Small intestine (tissue), 7 donors: ENCODE data around the gene PAOX. TPM values are rescaled to one million over a fixed set of nuclear protein-coding genes. Genes with fewer than 3 reads are reported as not detected.
A peak's percentile ranks its signal among the peaks of the same experiment; 100 is the strongest.
"Not testable (repeated sequence)": the region's sequence is repeated elsewhere in the genome, so short reads cannot be mapped to it uniquely, and the experiment has no call there.

ENCODE experiments used
- DNase-seq, 2 donors: peaks; one replicate each; pipeline versions ENCODE4 v3.0.0 to v3.0.0-alpha.2; 2013
- FAIRE-seq: peaks from 2 replicates; lab custom pipeline; 2012; peaks lifted over from hg19 to GRCh38; lab: Jason Lieb, UNC
- H3K27ac ChIP-seq, 3 donors: one replicate each; pipeline ENCODE4 v1.5.1; 2013; ENCODE audit warnings: low read length in 2 of 3, mild to moderate bottlenecking in 2 of 3, control low read depth in 1 of 3, inconsistent platforms in 1 of 3, low read depth in 1 of 3, moderate library complexity in 1 of 3
- H3K27me3 ChIP-seq, 3 donors: one replicate each; pipeline ENCODE4 v1.6.1; 2013; ENCODE audit warnings: low read length in 3 of 3, inconsistent platforms in 1 of 3; ENCODE audit not compliant: control insufficient read depth in 3 of 3, insufficient read depth in 3 of 3
- H3K36me3 ChIP-seq, 3 donors: one replicate each; pipeline ENCODE4 v1.6.1; 2013; ENCODE audit warnings: low read length in 3 of 3, inconsistent platforms in 1 of 3, low read depth in 1 of 3, mild to moderate bottlenecking in 1 of 3, moderate library complexity in 1 of 3; ENCODE audit not compliant: control insufficient read depth in 3 of 3, insufficient read depth in 2 of 3
- H3K4me1 ChIP-seq, 3 donors: one replicate each; pipeline ENCODE4 v1.6.1; 2013; ENCODE audit warnings: low read length in 2 of 3, inconsistent platforms in 1 of 3, low read depth in 1 of 3, mild to moderate bottlenecking in 1 of 3, moderate library complexity in 1 of 3; ENCODE audit not compliant: control insufficient read depth in 3 of 3, insufficient read depth in 2 of 3
- H3K4me3 ChIP-seq, 3 donors: one replicate each; pipeline ENCODE4 v1.5.1; 2013; ENCODE audit warnings: low read length in 3 of 3, control low read depth in 1 of 3, inconsistent platforms in 1 of 3, low read depth in 1 of 3, mild to moderate bottlenecking in 1 of 3, moderate library complexity in 1 of 3
- H3K9me3 ChIP-seq, 2 donors: one replicate each; pipeline ENCODE4 v1.6.1; 2013; ENCODE audit warnings: low read depth in 1 of 2, low read length in 1 of 2; ENCODE audit not compliant: control insufficient read depth in 2 of 2, insufficient read depth in 1 of 2
- WGBS, 3 donors: extraction: QIAGEN DNeasy Blood & Tissue Kit; methylation state at CpG; one replicate each; pipeline ENCODE4 v1.1.7; 2013; 5-methylcytosine and 5-hydroxymethylcytosine counted together
- polyA plus RNA-seq, 4 donors: library from polyadenylated mRNA; stranded (reverse) in 3 of 4; unstranded in 1 of 4; fragments of 200-250 nt in 3 of 4; fragments of 120-200 nt in 1 of 4; gene quantifications; one replicate each; pipeline versions ENCODE4 v1.2.1 to v1.2.3, GENCODE V29; 2013
- donor health status: healthy with polysubstance abuse.
- donor health status: control.
- donor health status: control.
- donor health status: Bipolar disorder and iron deficiency.
- donor health status: healthy.

Gene PAOX
- polyA plus RNA-seq, 4 donors = 7.9 to 40.8 (median 11.4) TPM

DNA sequence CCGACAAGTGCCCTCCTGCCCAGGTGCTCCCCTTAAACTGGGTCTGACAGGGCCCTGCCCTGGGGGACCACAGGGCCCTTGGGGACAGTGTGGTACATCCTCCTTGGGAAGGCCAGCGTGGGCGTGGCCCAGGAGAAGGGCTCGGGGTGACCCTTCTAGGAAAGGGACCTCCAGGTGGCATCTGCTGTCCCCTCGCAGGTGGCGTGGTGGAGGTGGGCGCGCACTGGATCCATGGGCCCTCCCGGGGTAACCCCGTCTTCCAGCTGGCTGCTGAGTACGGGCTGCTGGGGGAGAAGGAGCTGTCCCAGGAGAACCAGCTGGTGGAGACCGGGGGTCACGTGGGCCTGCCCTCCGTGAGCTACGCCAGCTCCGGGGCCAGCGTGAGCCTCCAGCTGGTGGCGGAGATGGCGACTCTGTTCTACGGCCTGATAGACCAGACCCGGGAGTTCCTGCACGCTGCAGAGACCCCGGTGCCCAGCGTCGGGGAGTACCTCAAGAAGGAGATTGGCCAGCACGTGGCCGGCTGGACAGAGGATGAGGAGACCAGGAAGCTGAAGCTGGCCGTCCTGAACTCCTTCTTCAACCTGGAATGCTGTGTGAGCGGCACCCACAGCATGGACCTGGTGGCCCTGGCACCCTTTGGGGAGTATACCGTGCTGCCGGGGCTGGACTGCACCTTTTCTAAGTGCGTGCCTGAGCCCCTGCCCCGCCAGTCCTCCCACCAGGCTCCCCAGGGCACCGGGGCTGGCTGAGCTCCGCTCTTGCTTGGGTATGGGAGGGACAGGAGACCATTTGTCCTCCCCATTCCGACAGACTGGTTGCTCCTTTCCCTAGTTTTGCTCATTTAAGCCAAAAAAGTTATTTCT, 972 bp downstream of the PAOX start:
- 89 to 92% (median 92%) methylated on average over 34 to 36 of the region's 36 CpGs for WGBS, 3 donors
- Histone ChIP-seq H3K27ac (no peak overlapping the region), H3K9me3 (no peaks in the 10 kb centered on the region), H3K4me1 (peaks cover 0 to 13% (median 4%) of the 10 kb centered on the region in 3 donors), H3K4me3 (peak overlapping the region; percentile 50 to 64 (median 50)), H3K27me3 (no peaks in the 10 kb centered on the region), H3K36me3 (peaks cover 0 to 16% (median 7%) of the 10 kb centered on the region in 3 donors)
- no peak for DNase-seq
- FAIRE-seq = no peak

DNA sequence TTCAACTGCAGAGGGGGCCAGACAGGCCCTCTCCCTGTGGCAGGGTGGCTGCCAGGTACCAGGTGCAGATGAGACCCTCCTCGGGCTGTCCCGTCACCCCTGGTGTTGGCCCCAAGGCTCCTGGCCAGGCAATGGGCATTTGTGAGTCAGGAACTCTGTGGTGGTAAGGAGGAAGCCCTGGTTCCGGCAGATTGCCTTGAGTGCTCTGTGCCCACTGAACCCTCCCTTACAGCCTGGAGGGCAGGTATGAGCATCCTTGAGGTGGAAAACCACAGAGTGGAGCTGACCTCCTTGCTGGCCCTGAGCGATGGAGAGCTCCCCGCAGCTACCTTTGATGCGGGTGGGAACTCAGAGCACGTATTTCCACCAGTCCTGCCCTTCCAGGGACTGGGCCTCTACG, 2.0 kb downstream of the PAOX start:
- Histone ChIP-seq H3K27me3 (no peaks in the 10 kb centered on the region), H3K4me1 (peaks cover 0 to 13% (median 4%) of the 10 kb centered on the region in 3 donors), H3K4me3 (no peak overlapping the region), H3K9me3 (no peaks in the 10 kb centered on the region), H3K27ac (no peak overlapping the region), H3K36me3 (peaks cover 0 to 16% (median 7%) of the 10 kb centered on the region in 3 donors)
- 88% methylated on average over 8 of the region's 8 CpGs for WGBS, 3 donors
- FAIRE-seq (no peak), DNase-seq (no peak)

DNA sequence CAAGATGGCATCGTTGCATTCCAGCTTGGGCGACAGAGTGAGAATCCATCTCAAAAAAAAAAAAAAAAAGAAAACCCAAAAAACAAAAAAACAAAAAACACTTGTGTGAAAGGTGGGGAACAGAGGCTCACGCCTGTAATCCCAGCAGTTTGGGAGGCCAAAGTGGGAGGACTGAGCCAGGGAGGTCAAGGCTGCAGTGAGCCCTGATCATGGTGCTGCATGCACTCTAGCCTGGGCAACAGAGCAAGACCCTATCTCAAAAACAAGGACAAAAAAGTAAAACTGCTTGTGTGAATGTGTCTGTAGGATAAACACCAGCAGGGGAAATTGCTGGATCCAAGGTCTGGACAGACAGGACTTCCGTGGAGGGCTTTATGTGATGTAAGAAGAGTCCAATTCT, 4.5 kb downstream of the PAOX start:
- H3K4me1 ChIP-seq = peaks cover 0 to 4% (median 0%) of the 10 kb centered on the region in 3 donors
- H3K4me3 ChIP-seq = no peak overlapping the region
- peaks cover 0 to 19% (median 7%) of the 10 kb centered on the region in 3 donors for H3K36me3 ChIP-seq
- WGBS, 3 donors = 93 to 98% (median 96%) methylated on average over 4 of the region's 4 CpGs
- DNase-seq (no peak), FAIRE-seq (no peak)
- no peak overlapping the region for H3K27ac ChIP-seq
- no peaks in the 10 kb centered on the region for H3K27me3 ChIP-seq
- H3K9me3 ChIP-seq = no peaks in the 10 kb centered on the region

DNA sequence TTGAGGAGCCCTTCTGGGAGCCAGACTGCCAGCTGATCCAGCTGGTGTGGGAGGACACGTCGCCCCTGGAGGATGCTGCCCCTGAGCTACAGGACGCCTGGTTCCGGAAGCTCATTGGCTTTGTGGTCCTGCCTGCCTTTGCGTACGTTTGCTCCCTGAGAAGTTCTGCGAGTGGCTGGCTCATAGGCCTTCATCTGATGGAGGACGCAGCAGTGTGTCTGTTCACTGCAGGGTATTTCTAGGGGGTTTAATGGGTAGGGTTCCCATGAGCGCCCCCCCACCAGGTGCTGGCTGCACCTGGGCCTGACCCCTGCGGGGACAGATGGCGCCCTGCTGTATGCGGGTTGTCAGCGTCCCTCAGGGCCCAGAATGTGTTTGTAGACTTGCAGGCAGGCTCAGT, 5.0 kb downstream of the PAOX start:
- peaks cover 0 to 19% (median 7%) of the 10 kb centered on the region in 3 donors for H3K36me3 ChIP-seq

DNA sequence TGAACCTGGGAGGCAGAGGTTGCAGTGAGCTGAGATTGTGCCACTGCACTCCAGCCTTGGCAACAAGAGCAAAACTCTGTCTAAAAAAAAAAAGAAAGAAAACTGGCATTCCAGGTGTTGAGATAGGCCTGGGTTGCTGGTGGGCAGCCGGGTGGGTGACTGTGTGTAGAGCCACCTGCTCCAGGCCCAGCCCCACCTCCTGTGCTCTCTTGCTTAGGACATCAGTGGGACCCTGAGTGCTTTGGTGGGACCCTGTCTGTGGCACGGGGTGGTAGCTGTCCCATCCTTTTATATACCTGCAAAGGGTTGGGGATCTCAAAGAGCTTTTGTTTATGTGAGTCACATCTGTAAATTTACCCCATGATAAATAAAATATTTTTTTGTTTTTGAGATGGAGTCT, 6.2 kb downstream of the PAOX start:
- FAIRE-seq = no peak
- WGBS, 3 donors = 95 to 97% (median 97%) methylated on average over 2 of the region's 2 CpGs
- no peak overlapping the region for H3K27ac ChIP-seq
- peaks cover 0 to 2% (median 0%) of the 10 kb centered on the region in 3 donors for H3K4me1 ChIP-seq
- no peak for DNase-seq
- H3K36me3 ChIP-seq = peaks cover 0 to 26% (median 7%) of the 10 kb centered on the region in 3 donors
- no peak overlapping the region for H3K4me3 ChIP-seq
- H3K27me3 ChIP-seq = no peaks in the 10 kb centered on the region
- H3K9me3 ChIP-seq = no peaks in the 10 kb centered on the region

More for the DNA sequence above, 5.0 kb downstream of the PAOX start:
- Histone ChIP-seq H3K27me3 (no peaks in the 10 kb centered on the region), H3K27ac (no peak overlapping the region), H3K4me1 (peaks cover 0 to 4% (median 0%) of the 10 kb centered on the region in 3 donors), H3K9me3 (no peaks in the 10 kb centered on the region), H3K4me3 (no peak overlapping the region)
- 91 to 94% (median 93%) methylated on average over 13 of the region's 13 CpGs for WGBS, 3 donors
- FAIRE-seq = no peak
- no peak for DNase-seq

DNA sequence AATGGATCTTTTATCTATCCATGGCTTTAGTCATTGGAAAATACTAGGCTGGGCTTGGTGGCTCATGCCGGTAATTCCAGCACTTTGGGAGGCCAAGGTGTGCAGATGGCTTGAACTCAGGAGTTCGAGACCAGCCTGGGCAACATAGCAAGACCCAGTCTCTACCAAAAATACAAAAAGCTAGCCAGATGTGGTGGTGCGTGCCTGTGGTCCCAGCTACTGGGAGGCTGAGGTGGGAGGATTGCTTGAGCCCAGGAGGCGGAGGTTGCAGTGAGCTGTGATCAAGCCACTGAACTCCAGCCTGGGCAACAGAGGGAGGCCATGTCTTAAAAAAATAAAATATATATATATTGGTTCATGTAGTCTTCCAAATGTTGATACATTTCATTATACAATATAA, 7.9 kb downstream of the PAOX start:
- H3K4me3 ChIP-seq, H3K9me3 ChIP-seq, DNase-seq, H3K27me3 ChIP-seq, H3K4me1 ChIP-seq, FAIRE-seq, H3K27ac ChIP-seq: not testable (repeated sequence)
- peaks cover 0 to 32% (median 9%) of the 10 kb centered on the region in 3 donors for H3K36me3 ChIP-seq
- whole genome bisulfite sequencing, 3 donors = 91 to 97% (median 97%) methylated on average over 4 of the region's 4 CpGs

DNA sequence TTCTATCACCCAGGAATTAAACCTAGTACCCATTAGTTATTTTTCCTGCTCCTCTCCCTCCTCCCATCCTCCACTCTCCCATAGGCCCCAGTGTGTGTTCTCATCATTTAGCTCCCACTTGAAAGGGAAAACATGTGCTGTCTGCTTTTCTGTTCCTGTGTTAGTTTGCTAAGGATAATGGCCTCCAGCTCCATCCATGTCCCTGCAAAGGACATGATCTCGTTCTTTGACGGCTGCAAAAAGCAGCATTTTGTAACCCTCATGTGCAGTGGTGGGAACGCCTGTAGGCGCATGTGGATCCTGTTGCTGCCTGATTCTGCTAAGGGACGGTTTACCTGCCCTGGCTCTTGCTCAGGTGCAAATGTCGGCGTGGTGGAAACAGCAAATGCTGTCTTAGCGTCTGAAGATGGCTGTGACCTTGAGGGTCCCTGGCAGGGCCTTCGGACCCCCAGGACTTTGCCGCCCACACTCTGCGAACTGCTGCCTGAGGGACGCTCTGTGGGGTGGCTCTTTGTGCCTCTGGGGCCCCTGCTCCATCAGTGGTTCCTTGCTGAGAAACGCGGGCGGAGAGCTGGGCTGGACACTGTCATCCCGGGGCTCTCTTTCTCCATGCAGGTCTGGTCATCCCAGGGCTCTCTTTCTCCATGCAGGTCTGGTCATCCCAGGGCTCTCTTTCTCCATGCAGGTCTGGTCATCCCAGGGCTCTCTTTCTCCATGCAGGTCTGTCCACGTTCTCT, 9.3 kb downstream of the PAOX start:
- Histone ChIP-seq H3K4me1 (peaks cover 0 to under 1% (median 0%) of the 10 kb centered on the region in 3 donors), H3K27me3 (no peaks in the 10 kb centered on the region), H3K4me3 (no peak overlapping the region), H3K27ac (peak overlapping the region in 2 of 3 donors; percentile 64 to 92), H3K36me3 (peaks cover 0 to 30% (median 9%) of the 10 kb centered on the region in 3 donors), H3K9me3 (no peaks in the 10 kb centered on the region)
- no peak for FAIRE-seq
- no peak for DNase-seq
- WGBS, 3 donors = 83 to 86% (median 85%) methylated on average over 17 of the region's 17 CpGs
